Kidney glomerular epithelial cell (primary cell): ENCODE measurements around the gene GPC6.

Experiments
- DNase-seq: peaks from one replicate; lab custom pipeline; 2025; lab: John Stamatoyannopoulos, UW

The GPC6 gene

GRCh38 chr13:93776936-93777335 lies 550.3 kb downstream of the GPC6 start:
- DNase-seq: no peak

- DNase-seq: no peak
Measured at GRCh38 chr13:93777504-93777903, 550.9 kb downstream of the GPC6 start.

GRCh38 chr13:93778548-93778947 lies 551.9 kb downstream of the GPC6 start:
- no peak for DNase-seq

- no peak for DNase-seq
Measured at GRCh38 chr13:93784191-93784590, 557.6 kb downstream of the GPC6 start.

- DNase-seq: no peak
Measured at GRCh38 chr13:93786846-93787489, 560.4 kb downstream of the GPC6 start.

- no peak for DNase-seq
Measured at GRCh38 chr13:93788456-93788855, 561.8 kb downstream of the GPC6 start.

- no peak for DNase-seq
Measured at GRCh38 chr13:93789058-93789457, 562.5 kb downstream of the GPC6 start.

GRCh38 chr13:93794197-93794885 lies 567.7 kb downstream of the GPC6 start:
- DNase-seq: no peak

GRCh38 chr13:93797463-93797862 lies 570.9 kb downstream of the GPC6 start:
- DNase-seq: no peak

- DNase-seq: no peak
Measured at GRCh38 chr13:93800342-93800741, 573.7 kb downstream of the GPC6 start.

GRCh38 chr13:93805736-93806135 lies 579.1 kb downstream of the GPC6 start:
- DNase-seq: no peak

GRCh38 chr13:93806861-93807260 lies 580.3 kb downstream of the GPC6 start:
- DNase-seq: no peak

GRCh38 chr13:93810264-93810663 lies 583.7 kb downstream of the GPC6 start:
- no peak for DNase-seq

- no peak for DNase-seq
Measured at GRCh38 chr13:93811071-93811737, 584.6 kb downstream of the GPC6 start.

GRCh38 chr13:93811738-93812112 lies 585.1 kb downstream of the GPC6 start:
- DNase-seq: no peak

GRCh38 chr13:93814658-93815057 lies 588.1 kb downstream of the GPC6 start:
- no peak for DNase-seq

- no peak for DNase-seq
Measured at GRCh38 chr13:93818345-93818744, 591.7 kb downstream of the GPC6 start.

GRCh38 chr13:93819331-93819890 lies 592.8 kb downstream of the GPC6 start:
- no peak for DNase-seq

GRCh38 chr13:93824286-93824685 lies 597.7 kb downstream of the GPC6 start:
- no peak for DNase-seq

- DNase-seq: no peak
Measured at GRCh38 chr13:93834051-93834450, 607.4 kb downstream of the GPC6 start.

GRCh38 chr13:93843082-93843481 lies 616.5 kb downstream of the GPC6 start:
- no peak for DNase-seq

GRCh38 chr13:93847162-93847561 lies 620.6 kb downstream of the GPC6 start:
- DNase-seq: peak; percentile 28

- no peak for DNase-seq
Measured at GRCh38 chr13:93848247-93848646, 621.6 kb downstream of the GPC6 start.
